HG03571 (cell line): ENCODE data around the gene CHAMP1.

Experiments
- ATAC-seq: cut with Tn5 transposase; IDR thresholded peaks from one replicate; pipeline ENCODE4 v1.9.1; 2021; ENCODE audit not compliant: unreplicated experiment

The CHAMP1 gene

DNA sequence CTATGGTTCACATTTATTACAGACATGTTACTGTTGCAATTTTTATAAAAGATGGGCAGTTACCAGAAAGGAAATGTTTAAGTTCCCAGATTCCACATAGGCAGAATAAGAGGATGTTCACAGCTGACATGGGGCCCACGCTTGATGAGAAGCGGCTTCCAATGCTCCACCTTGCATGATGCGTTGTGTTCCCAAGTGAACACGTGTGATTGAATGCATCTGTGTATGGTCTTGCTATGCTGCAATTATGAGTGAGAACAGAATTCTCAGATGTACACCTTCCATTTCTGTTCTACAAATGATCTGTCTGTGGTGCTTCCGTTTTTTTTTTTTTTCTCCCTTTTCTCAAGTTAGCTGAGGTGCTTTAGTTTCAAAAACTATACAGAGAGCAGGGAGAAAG, 17.4 kb upstream of the CHAMP1 start:
- ATAC-seq, result no peak

DNA sequence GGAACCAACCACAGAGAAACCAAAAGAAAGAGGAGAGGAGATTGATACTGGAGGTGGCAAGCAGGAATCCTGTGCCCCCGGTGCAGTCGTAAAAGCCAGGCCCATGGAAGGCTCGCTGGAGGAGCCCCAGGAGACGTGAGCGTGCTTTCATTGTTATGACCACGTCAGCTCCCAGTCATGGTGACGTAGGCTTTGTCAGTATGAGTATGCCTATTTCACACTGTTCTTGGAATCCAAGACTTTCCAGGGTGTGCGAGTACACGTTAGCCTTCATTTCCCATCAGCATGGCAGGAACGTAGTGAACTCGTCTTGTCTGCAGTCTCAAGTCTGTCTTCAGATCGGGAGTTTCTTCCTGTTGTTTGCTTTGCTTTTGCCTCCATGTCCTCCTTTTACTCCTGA, 15.4 kb upstream of the CHAMP1 start:
- ATAC-seq, result no peak

DNA sequence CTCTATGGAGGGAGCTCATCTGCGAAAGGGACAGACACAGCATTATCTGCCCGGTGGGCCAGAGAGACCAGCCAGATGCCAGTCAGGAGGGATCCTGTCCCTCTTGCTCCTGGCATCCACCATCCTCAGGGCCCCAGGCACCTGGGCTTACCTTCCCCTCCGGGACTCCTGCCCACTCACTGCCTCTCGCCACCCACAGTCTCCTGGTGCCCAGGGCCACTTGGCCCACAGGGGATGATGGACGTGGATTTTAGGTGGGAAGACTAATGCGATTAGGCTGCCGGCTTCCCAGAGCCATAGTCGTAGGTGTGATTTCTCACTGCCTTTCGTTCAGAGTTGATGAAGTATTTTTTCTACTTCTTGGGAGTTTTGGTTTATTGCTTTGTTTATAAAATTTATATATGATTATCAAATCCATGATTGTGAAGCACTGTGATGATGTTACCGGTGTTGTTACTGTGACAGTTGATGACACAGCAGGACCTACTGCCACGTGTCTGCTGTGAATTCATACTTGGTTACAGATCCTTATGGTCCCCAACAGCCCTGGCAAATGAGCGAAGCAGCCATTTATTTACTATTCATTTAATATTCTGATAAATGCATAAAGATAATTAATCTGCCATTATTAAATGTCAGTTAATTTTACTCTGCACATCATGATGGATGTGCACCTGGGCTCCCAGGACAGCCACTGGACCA, 14.5 kb upstream of the CHAMP1 start:
- no peak for ATAC-seq

DNA sequence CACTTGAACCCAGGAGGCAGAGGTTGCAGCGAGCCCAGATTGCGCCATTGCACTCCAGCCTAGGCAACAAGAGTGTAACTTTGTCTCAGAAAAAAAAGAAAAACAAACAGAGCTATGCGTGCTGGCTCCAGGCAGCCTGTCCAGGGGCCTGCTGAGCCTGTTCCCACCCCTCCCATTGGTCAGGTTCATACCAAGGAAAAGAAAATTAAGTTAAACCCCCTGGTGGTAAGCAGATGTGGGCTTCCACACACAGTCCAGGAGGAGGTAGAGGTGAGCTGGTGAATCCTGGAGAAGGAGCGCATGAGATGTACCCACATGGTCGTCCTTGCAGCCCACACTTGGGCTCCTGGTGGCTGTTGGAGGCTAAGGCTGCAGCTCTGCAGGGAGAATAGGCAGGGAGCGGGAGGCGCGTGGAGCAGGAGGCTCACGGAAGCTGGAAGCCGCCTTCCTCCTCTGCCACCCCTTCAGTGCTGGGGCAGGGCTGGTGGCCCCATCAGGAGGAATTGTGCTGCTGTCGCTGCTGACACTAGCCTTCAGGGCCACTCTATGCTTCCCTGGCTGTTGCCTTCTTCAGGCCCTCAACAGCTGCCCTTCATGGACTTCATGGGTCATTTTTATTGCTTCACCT, 10.5 kb upstream of the CHAMP1 start:
- ATAC-seq, result no peak

DNA sequence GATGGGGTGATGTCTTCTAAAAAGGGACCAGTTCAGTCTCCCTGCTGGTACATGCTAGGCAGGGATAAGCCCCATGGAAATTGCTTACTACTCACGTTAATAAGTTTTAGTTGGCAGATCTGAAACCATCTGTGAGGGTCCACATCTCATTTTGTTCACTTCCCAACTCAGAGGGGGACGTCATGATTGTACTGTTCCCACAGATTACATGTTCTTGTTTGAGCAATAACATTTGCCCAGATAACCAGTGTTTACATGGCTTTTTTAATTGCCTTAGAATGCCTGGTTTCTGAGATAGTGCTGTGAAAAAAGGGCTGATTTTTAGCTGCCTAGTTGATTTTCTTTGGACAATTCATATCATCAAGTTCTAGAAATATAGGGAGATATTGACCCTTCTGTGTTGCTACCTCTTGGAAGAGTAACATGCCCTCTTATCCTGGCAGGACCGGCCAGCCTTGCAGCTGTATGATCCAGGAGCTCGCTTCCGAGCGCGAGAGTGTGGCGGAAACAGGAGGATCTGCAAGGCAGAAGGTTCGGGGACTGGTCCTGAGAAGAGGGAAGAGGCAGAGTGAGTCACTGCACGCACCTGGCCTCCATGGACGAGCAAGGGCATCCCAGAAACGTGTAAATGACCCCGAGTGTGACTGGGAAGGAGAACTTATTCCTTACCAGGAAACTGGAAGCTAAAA, 9.8 kb upstream of the CHAMP1 start:
- ATAC-seq, result no peak

DNA sequence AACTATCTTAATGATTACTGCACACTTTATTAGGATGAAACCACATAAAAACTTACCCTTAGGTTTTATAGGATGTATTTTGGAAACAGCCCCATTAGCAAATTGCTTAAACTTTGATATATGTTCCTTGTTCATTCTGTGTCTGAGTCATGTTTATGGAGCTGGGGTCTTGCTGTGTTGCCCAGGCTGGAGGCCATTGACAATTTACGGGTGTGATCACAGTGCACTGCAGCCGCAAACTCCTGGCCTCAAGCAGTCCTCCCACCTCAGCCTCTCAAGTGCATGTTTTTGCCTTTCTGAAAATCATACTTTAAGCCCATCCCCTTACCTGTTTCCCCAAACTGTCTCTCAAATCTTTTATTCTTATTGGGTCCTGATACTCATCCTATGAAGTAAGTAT, 5.2 kb upstream of the CHAMP1 start:
- ATAC-seq, result no peak

DNA sequence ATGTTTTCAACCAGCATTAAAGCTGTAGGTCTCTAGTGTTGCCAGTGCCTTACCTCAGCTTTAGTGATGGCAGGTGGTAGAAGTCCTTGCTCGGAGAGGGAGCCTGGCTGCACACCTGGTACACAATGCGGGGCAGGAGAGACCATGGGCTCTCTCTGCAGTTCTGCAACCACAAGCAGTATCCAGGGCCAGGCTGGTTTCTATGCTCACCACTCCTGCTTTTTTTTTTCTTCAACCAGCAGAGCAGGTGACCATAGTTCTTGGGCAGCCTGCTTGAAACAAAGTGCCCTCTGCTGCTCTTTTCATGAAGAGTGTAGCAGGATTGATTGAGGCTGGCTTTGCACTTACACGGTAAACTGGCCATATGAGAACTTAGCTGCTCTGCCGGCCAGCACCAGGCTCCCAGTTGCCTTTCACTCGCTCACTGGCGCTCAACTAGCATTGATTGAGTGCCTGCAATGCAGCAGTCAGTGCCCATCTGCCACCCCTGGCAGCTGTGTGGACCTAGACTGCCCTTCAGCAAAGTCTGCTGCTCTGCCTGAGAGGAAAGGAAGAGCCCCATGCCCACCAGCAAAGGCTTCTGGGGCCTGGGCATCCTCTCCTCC, 4.4 kb upstream of the CHAMP1 start:
- no peak for ATAC-seq

DNA sequence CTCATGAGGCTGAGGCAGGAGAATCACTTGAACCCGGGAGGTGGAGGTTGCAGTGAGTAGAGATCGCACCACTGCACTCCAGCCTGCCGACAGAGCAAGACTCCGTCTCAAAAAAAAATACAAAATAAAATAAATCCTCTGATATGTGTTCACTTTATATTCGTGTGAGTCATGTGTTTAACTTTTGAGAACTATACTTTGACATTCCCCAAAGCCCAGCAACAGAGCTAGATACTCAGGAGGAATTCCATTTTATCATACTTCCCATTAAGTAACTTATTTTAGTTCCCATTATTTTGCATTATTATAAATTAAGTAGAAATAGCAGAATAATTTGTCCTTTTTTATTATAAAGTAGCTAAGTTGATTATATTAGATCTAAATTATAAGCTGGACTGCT, 3.3 kb upstream of the CHAMP1 start:
- no peak for ATAC-seq

DNA sequence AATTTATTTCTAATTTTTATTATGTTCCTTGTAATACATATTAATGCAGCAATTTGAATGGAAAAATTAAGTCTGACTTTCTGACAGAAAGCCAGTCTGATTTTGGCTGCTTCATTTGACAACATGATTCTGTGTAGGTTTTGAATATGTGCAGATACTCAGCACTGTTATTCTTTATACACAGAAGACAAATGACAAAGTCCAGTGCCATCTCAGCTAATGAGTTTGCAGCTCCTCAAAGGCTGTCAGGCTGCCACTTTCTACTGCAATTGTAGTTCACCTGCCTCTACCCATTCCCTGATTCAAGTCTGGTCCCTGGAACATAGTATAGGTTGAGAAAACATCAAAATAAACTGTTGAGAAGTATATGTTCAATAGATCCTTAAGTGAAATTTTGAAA, 2.9 kb upstream of the CHAMP1 start:
- no peak for ATAC-seq

DNA sequence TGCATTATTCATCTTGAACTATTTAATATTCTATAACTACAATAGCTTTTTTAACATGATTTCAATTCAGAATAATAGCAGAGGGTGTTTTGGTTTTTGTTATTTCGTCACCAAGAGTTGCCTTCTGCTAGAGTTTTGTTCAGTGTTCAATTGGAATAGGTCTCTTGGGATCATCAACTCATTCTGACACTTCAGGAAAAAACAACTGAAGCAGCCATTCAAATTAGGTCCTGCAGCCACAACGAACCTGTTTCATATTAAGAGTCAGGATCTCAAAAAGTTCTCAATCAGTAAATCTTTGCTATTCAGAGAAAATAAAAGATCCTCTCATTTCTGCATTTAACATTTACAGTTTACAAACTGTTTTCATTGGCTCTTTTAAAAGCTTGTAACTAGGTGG, 2.4 kb upstream of the CHAMP1 start:
- no peak for ATAC-seq

DNA sequence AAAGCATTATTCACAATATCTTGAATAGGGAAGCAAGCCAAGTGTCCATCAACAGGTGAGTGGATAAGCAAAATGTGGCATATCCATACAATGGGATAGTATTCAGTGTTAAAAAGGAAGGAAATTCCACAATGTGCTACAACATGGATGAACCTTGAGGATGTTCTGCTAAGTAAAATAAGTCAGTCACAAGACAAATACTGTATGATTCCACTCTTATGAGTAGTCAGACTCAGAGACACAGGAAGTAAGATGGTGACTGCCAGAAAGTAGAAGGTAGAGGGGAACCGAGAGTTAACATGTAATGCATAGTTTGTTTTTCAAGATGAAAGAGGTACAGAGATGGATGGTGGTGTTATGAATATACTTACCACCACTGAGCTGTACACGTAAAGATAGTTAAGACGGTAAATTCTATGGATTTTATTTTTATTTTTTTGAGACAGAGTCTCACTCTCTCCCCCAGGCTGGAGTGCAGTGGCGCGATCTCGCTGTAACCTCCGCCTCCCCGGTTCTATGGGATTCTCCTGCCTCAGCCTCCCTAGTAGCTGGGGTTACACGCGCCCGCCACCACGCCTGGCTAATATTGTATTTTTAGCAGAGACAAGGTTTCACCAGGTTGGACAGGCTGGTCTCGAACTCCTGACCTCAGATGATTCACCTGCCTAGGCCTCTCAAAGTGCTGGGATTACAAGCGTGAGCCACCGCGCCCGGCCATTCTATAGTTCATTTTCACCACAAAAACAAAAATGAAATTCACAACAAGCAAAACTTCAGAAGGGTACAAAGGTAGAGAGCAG, 1.0 kb upstream of the CHAMP1 start:
- ATAC-seq, result no peak

DNA sequence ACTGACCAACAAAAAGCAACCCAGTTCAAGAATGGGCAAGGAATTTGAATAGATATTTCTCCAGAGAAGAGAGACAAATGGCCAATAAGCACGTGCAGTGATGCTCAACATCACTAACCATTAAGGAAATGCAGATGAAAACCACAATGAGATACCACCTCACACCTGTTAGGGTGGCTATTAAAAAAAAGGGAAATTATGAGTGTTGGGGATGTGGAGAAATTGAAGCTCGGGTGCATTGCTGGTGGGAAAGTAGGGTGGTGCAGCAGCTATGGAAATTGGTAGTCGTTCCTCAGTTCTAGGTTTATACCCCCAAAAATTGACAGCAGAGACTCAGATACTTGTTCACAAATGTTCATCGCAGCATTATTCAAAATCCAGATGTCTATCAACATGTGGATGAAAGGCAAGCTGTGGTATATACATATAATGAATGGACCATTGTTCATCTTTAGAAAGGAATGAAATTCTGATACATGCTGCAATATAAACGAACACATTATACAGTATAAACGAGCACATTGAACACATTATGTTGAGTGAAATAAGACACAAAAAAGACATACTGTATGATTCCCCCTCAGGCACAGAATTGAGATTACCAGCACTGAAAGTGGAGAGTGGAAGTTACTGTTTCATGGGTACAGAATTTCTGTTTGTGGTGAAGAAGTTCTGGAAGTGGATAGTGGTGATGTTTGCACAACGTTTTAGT, 927 bp downstream of the CHAMP1 start:
- no peak for ATAC-seq

DNA sequence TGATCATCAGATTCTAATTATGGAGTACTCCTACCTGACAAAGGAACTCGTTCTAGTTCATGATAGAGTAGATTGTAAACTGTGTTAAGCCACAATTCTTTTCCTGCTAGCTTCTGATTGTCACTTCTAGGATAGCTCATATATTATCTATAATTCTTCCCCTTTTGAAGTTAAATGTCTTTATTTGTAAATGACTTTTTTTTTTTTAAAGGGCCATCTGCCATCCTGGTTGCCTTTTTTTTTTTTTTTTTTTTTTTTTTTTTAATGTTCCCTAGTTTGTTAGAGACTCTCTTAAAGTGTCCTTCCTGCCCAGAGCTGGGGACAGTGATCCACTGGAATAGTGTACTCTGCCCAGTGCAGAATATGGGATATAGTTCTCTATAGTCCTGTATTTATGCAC, 4.3 kb downstream of the CHAMP1 start:
- ATAC-seq, result no peak

DNA sequence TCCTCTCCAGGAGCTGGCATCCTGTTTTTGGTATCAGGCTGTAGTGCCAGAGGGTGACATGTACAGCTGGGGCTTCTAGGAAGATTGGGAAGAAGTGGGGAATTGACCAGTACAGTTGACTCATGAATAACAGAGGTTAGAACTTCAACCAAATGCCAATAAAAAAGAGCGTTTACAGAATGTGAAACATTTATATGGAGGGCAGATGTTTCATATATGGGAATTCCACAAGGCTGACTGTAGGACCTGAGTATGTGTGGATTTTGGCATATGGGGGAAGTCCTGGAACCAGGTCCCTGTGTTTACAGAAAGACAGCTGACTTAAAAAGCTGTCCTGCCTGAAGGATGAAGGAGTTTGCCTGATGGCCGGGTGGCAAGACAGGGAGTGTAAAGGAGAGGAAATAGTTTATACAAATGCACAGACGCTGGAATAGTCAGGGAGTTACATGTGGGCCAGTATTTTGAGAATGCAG, 5.2 kb downstream of the CHAMP1 start:
- ATAC-seq, result no peak

DNA sequence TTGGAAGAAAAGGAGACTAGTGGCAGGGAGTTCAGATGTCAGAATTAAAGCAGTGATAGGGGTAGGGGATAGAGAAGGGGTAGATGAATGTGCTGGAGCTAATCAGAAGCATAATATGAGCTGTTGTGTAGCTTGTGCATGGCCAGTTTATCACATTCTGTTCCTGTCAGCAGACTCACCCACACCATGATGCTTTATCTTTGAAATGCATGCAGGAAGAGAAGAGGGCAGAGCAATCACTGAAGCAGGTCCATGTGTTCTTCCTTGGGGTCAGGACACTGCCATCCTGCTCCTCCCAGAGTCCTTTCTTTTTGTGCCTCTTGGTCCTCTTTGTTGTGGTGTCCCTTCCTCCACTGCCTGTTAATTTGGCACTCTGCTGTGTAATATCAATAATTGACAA, 5.8 kb downstream of the CHAMP1 start:
- ATAC-seq, result no peak

DNA sequence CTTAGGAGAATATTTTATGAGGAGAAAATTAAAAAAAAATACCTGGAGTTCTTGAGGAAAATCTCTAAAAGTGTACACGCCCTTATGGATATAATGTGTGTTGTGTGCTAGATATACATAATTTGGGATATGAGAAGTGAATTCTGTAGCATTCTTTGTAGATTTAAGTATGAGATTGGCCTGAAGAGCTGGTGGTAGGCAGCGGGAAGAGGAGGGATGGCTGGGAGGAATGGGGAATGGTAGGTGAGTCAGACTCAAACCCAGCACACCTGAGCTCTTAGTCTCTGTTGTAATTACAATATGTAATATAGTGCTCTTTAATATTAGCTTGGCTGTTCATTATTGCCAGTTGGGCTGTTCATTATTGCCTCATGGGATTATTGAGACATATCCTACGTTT, 7.0 kb downstream of the CHAMP1 start:
- no peak for ATAC-seq

DNA sequence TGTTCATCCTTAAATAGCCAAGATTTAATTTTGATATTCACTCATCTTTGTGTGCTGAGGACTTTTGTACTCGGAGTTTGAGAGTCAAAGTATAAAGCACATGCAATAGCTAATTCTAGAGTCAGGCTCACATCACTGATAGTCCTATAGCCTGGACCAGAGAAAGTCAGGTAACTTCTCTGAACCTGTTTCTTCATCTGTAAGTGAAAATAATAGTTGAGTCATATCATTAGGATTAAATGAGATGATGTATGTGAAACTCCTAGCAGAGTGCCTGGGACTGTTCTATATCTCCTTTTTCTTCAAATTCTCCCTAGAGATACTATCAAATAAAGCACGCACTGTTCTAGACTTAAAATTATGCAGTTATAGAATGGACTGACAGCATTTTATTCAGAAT, 9.0 kb downstream of the CHAMP1 start:
- ATAC-seq, result no peak

DNA sequence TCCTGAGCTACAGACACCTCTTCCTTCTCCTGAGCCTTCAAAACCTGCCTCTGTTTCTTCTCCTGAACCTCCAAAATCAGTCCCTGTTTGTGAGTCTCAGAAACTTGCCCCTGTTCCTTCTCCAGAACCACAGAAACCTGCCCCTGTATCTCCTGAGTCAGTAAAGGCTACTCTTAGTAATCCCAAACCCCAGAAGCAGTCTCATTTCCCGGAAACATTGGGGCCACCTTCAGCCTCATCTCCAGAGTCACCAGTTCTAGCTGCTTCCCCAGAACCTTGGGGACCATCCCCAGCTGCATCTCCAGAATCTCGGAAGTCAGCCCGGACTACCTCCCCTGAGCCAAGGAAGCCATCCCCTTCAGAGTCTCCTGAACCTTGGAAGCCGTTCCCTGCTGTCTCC, 10.0 kb downstream of the CHAMP1 start:
- no peak for ATAC-seq

DNA sequence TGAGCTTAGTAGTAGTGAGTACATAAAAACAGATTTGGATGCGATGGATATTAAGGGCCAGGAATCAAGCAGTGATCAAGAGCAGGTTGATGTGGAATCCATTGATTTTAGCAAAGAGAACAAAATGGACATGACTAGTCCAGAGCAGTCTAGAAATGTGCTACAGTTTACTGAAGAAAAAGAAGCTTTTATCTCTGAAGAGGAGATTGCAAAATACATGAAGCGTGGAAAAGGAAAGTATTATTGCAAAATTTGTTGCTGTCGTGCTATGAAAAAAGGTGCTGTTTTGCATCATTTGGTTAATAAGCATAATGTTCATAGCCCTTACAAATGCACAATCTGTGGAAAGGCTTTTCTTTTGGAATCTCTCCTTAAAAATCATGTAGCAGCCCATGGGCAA, 11.4 kb downstream of the CHAMP1 start:
- ATAC-seq, result no peak

DNA sequence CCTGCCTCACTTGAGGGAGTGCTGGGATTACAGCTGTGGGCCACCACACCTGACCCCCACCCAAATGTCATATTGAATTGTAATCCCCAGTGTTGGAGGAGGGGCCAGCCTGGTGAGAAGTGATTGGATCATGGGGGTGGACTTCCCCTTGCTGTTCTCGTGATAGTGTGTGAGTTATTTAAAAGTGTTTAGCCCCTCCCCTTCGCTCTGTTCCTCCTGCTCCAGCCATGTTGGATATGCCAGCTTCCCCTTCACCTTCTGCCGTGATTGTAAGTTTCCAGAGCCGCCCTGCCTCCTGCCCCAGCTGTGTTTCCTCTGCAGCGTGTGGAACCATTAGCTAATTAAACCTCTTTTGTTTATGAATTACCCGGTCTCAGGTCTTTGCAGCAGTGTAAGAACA, 13.7 kb downstream of the CHAMP1 start:
- no peak for ATAC-seq

DNA sequence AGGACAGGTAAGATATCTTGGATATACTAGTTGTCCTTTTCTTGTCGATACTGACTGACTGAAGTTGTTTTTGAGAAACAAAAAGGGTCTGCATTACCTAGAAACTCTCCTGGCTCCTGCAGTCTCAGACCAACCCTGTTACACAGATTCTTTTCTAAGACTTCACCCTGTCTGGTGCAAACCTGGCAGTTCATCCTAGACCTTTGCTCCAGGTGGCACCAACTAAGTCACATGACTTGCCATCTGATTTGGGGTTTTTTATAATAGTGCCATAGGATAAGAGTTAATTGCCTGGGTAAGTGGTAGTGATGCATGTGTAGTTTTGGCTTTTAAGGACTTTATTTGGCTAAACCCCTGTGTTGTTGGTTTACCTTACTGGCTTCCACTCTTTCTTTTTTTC, 14.3 kb downstream of the CHAMP1 start:
- no peak for ATAC-seq
